ENCODE measurements around the gene KCNT2.

KCNT2 gene

DNA sequence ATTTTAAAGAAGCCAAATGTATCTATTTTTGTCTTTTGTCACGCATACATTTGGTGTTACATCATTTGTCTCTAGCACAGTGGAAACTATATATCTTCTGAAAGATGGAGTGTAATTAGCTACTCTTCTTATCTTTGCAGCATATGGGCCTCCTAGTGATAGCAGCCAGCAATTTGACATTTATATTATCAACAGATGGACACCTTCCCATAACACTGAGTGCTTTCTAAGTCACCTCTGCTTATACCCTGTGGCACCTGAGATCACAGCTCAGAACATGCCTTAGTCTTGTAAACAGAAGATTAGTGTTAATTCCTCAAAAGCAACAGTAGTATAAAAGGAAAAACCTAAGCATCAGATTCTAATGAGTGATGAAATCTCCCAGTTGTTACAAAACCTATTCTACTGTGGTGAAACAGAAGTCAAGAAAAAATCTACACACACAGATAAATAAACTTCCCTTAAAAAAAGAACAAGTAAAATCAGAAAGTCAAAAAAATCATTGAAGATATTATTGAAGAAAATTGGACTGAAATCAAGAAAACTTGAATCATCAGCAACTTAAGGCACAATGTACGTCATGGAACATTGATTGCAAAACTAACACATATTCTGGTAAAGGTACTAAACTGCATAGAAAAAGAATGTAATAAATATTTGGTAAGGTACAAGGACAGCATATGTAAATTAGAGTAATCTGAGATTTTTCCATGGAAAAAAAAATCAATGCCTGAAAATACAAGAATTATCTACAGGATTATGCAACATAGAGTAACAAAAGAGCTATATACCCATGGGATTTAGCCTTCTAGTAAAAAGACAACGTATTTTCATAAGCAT lies 61.7 kb downstream of the KCNT2 start:
- Histone ChIP-seq H3K27me3 (replicated peaks; ENCODE audit: control insufficient read depth, insufficient read depth, low read length) (no peaks in the 10 kb centered on the region), H3K4me3 (replicated peaks; ENCODE audit: low read depth, low read length) (no peak overlapping the region), H3K36me3 (ENCODE audit: control insufficient read depth, insufficient read depth, low read length) (no peaks in the 10 kb centered on the region)
- no peak for DNase-seq (ENCODE audit: extremely low read depth, insufficient read length)
- TF ChIP-seq, protein P1, sequence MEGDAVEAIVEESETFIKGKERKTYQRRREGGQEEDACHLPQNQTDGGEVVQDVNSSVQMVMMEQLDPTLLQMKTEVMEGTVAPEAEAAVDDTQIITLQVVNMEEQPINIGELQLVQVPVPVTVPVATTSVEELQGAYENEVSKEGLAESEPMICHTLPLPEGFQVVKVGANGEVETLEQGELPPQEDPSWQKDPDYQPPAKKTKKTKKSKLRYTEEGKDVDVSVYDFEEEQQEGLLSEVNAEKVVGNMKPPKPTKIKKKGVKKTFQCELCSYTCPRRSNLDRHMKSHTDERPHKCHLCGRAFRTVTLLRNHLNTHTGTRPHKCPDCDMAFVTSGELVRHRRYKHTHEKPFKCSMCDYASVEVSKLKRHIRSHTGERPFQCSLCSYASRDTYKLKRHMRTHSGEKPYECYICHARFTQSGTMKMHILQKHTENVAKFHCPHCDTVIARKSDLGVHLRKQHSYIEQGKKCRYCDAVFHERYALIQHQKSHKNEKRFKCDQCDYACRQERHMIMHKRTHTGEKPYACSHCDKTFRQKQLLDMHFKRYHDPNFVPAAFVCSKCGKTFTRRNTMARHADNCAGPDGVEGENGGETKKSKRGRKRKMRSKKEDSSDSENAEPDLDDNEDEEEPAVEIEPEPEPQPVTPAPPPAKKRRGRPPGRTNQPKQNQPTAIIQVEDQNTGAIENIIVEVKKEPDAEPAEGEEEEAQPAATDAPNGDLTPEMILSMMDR (IDR thresholded peaks at IDR 0.05; ENCODE audit: insufficient read depth, low read length, poor library complexity, severe bottlenecking), result no peak

DNA sequence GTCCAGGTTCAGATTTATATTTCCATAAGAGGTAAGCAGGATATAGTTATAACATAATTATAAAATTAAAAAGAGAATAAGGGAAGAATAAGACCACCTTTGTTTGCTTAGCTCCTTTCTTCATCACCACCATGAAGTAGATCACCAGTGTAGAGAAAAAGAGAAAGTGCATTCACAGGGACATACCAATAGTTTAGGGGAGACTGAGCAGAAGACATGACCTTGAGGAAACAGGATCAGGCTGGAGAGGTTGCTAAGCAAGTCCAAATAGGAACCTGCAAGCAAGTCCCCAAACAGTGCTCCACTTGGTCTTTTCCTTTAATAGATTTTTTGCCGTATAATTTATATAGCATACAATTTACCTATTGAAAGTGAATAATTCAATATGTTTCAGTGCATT lies 63.0 kb downstream of the KCNT2 start:
- DNase-seq (ENCODE audit: extremely low read depth, insufficient read length), result no peak
- Histone ChIP-seq H3K36me3 (ENCODE audit: control insufficient read depth, insufficient read depth, low read length) (no peaks in the 10 kb centered on the region), H3K4me3 (replicated peaks; ENCODE audit: low read depth, low read length) (no peak overlapping the region), H3K27me3 (replicated peaks; ENCODE audit: control insufficient read depth, insufficient read depth, low read length) (no peaks in the 10 kb centered on the region)
- TF ChIP-seq, protein P1 (IDR thresholded peaks at IDR 0.05; ENCODE audit: insufficient read depth, low read length, poor library complexity, severe bottlenecking), result no peak

DNA sequence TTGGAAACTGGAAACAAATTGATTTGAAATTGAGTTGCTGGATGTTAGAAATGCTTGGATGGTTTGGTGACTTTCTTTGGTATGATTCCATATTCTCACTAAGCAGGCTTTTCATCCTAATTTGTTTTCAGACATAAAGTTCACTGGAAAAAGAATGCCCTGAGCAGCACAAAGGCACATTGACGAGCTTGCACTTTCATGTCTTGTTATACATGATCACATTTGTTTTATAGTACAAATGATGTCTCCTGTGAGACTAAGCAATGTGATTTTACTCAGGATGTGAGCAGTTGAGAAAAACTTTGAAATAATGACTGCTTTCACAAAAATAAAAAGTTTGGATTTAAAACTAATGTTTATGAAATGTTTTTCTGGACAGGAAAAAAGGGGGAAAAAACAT lies 63.6 kb downstream of the KCNT2 start:
- TF ChIP-seq, protein P1 (IDR thresholded peaks at IDR 0.05; ENCODE audit: insufficient read depth, low read length, poor library complexity, severe bottlenecking), result no peak
- no peaks in the 10 kb centered on the region for H3K27me3 ChIP-seq (replicated peaks; ENCODE audit: control insufficient read depth, insufficient read depth, low read length)

DNA sequence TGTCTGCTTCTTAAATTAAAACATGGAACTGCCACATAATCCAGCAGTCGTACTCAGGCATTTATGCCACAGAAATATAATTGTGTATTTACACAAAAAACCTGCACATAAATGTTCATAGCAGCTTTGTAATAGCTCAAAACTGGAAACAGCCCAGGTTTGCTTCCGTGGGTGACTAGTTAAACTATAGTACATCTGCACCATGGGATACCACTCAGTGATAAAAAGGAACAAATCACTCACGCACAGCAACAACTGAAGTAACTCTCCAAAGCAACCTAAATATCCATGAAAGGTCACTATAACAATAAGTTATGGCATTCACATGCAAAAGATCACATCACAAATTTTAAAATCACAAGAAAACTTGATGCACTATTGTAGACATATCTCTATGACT lies 64.4 kb downstream of the KCNT2 start:
- no peaks in the 10 kb centered on the region for H3K27me3 ChIP-seq (replicated peaks; ENCODE audit: control insufficient read depth, insufficient read depth, low read length)
- H3K36me3 ChIP-seq (ENCODE audit: control insufficient read depth, insufficient read depth, low read length), result no peaks in the 10 kb centered on the region
- DNase-seq (ENCODE audit: extremely low read depth, insufficient read length), result no peak
- H3K4me3 ChIP-seq (replicated peaks; ENCODE audit: low read depth, low read length), result no peak overlapping the region
- TF ChIP-seq, protein P1 (IDR thresholded peaks at IDR 0.05; ENCODE audit: insufficient read depth, low read length, poor library complexity, severe bottlenecking), result no peak

More for the DNA sequence above, 63.6 kb downstream of the KCNT2 start:
- no peak for DNase-seq (ENCODE audit: extremely low read depth, insufficient read length)
- Histone ChIP-seq H3K4me3 (replicated peaks; ENCODE audit: low read depth, low read length) (no peak overlapping the region), H3K36me3 (ENCODE audit: control insufficient read depth, insufficient read depth, low read length) (no peaks in the 10 kb centered on the region)

DNA sequence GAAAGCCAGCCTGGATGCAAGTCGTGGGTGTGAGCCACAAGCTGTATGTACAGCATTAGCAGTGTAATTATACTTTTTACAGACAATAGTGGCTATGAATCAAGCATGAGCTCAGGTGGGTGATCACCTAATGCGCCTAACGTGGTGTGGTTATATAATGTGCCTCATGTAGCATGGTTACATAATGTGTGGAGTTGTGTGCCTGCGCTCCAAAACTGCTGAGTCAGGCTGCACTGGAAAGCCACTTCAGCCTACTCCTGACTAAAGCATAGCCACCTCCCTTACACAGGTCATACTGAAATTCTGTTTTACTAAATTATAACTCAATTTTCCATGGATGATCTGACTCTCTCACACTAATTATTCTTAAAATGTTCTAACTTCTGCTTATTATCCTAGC lies 69.8 kb downstream of the KCNT2 start:
- no peak overlapping the region for H3K4me3 ChIP-seq (replicated peaks; ENCODE audit: low read depth, low read length)
- no peaks in the 10 kb centered on the region for H3K36me3 ChIP-seq (ENCODE audit: control insufficient read depth, insufficient read depth, low read length)
- TF ChIP-seq, protein P1 (IDR thresholded peaks at IDR 0.05; ENCODE audit: insufficient read depth, low read length, poor library complexity, severe bottlenecking), result no peak
- DNase-seq (ENCODE audit: extremely low read depth, insufficient read length), result no peak
- no peaks in the 10 kb centered on the region for H3K27me3 ChIP-seq (replicated peaks; ENCODE audit: control insufficient read depth, insufficient read depth, low read length)

All from GM06990 (cell line).